Panc1 (cell line): ENCODE measurements around the gene GBA2.

Experiments used
- CTCF ChIP-seq: fragments of 450-650 bp; IDR thresholded peaks from 2 replicates; pipeline ENCODE4 v1.5.1; 2017; ENCODE audit warnings: mild to moderate bottlenecking
- REST ChIP-seq, 2 experiments: IDR thresholded peaks; 2 replicates each; pipeline ENCODE4 v1.6.1; 2011 to 2012; ENCODE audit warnings: low read depth in 2 of 2, control low read depth in 1 of 2, low read length in 1 of 2, mild to moderate bottlenecking in 1 of 2, moderate library complexity in 1 of 2; ENCODE audit not compliant: insufficient read depth in 1 of 2

GRCh38 chr9:35719546-35719945 is 29.5 kb downstream of the GBA2 start:
- TF ChIP-seq CTCF (no peak), REST (IDR thresholded peaks at IDR 0.05; ENCODE audit: insufficient read depth in 1 of 2, low read depth in 2 of 2, low read length in 1 of 2) (no peak)
